GM12875 (cell line): Measurements from ENCODE around the gene ROBO4.

Experiments
- H3K4me3 ChIP-seq: one replicate; pipeline ENCODE4 v1.5.1; 2011; ENCODE audit warnings: low read depth, low read length, control low read depth
- CTCF ChIP-seq: IDR thresholded peaks from 2 replicates; pipeline ENCODE4 v1.5.1; 2011; ENCODE audit warnings: low read depth, mild to moderate bottlenecking, control low read depth, inconsistent platforms, low read length, moderate library complexity, borderline replicate concordance; ENCODE audit not compliant: insufficient read depth

ROBO4 gene

GRCh38 chr11:124899383-124900145 lies 1.9 kb upstream of the ROBO4 start:
- TF ChIP-seq CTCF: no peak
- no peak overlapping the region for H3K4me3 ChIP-seq

- H3K4me3 ChIP-seq: no peak overlapping the region
- TF ChIP-seq CTCF: no peak
These were observed 1.0 kb upstream of the ROBO4 start for GRCh38 chr11:124898711-124899110.

GRCh38 chr11:124898263-124898680 lies 607 bp upstream of the ROBO4 start:
- TF ChIP-seq CTCF: no peak
- no peak overlapping the region for H3K4me3 ChIP-seq

GRCh38 chr11:124896821-124897391 lies 759 bp downstream of the ROBO4 start:
- no peak overlapping the region for H3K4me3 ChIP-seq
- TF ChIP-seq CTCF: no peak

GRCh38 chr11:124896071-124896750 lies 1.5 kb downstream of the ROBO4 start:
- no peak overlapping the region for H3K4me3 ChIP-seq
- TF ChIP-seq CTCF: no peak

GRCh38 chr11:124895471-124895971 lies 2.1 kb downstream of the ROBO4 start:
- no peak for TF ChIP-seq CTCF
- no peak overlapping the region for H3K4me3 ChIP-seq
